ENCODE data around the gene CDK17.
"Not testable (repeated sequence)": the region's sequence is repeated elsewhere in the genome, so short reads cannot be mapped to it uniquely, and the experiment has no call there.

DNA sequence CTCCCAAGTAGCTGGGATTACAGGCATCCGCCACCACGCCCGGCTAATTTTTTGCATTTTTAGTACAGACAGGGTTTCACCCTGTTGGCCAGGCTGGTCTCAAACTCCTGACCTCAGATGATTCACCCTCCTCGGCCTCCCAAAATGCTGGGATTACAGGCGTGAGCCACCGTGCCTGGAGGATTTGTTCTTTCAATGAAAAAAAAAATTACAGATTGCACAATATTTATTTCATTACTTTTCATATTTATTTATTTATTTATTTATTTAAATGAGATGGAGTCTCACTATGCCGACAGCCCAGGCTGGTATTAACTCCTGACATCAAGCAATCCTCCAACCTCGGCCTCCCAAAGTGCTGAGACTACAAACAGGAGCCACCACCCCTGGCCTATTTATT lies 2.3 kb upstream of the CDK17 start:
- TF ChIP-seq POLR2AphosphoS5 (IDR thresholded peaks at IDR 0.05; ENCODE audit: low read depth, low read length); SIN3A (IDR thresholded peaks at IDR 0.05; ENCODE audit: borderline replicate concordance, low read depth, low read length); RAD21 (IDR thresholded peaks at IDR 0.05; ENCODE audit: low read length); TAF1 (IDR thresholded peaks at IDR 0.05; ENCODE audit: borderline replicate concordance, low read depth, low read length); YY1 (IDR thresholded peaks at IDR 0.05; ENCODE audit: low read depth): not testable (repeated sequence)
- TF ChIP-seq, protein P1, sequence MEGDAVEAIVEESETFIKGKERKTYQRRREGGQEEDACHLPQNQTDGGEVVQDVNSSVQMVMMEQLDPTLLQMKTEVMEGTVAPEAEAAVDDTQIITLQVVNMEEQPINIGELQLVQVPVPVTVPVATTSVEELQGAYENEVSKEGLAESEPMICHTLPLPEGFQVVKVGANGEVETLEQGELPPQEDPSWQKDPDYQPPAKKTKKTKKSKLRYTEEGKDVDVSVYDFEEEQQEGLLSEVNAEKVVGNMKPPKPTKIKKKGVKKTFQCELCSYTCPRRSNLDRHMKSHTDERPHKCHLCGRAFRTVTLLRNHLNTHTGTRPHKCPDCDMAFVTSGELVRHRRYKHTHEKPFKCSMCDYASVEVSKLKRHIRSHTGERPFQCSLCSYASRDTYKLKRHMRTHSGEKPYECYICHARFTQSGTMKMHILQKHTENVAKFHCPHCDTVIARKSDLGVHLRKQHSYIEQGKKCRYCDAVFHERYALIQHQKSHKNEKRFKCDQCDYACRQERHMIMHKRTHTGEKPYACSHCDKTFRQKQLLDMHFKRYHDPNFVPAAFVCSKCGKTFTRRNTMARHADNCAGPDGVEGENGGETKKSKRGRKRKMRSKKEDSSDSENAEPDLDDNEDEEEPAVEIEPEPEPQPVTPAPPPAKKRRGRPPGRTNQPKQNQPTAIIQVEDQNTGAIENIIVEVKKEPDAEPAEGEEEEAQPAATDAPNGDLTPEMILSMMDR (IDR thresholded peaks at IDR 0.05): not testable (repeated sequence)
- TF ChIP-seq, protein P2, sequence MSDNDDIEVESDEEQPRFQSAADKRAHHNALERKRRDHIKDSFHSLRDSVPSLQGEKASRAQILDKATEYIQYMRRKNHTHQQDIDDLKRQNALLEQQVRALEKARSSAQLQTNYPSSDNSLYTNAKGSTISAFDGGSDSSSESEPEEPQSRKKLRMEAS (IDR thresholded peaks at IDR 0.05; ENCODE audit: low read depth): not testable (repeated sequence)
